Hepatocyte (in vitro differentiated cells): ENCODE results near the gene CABLES2. TPM values are rescaled to one million over a fixed set of nuclear protein-coding genes. Genes with fewer than 3 reads are reported as not detected.

Source experiments
- DNase-seq: peaks from one replicate; pipeline ENCODE4 v3.0.0-alpha.2; 2016; ENCODE audit warnings: low spot score
- H2AFZ ChIP-seq: fragments of 200-600 bp; sonication (generic); 2 replicates; pipeline ENCODE4 v1.6.0; 2016; ENCODE audit warnings: antibody characterized with exemption, mild to moderate bottlenecking
- H3K27ac ChIP-seq: fragments of 200-600 bp; sonication (generic); 2 replicates; pipeline ENCODE4 v1.5.1; 2016; ENCODE audit warnings: mild to moderate bottlenecking
- H3K27me3 ChIP-seq: fragments of 200-600 bp; sonication (generic); 2 replicates; pipeline ENCODE4 v1.6.1; 2016
- H3K36me3 ChIP-seq: fragments of 200-600 bp; sonication (generic); replicated peaks from 2 replicates; pipeline ENCODE4 v1.5.1; 2016; ENCODE audit warnings: low read depth; ENCODE audit not compliant: insufficient read depth
- H3K4me1 ChIP-seq: fragments of 200-600 bp; sonication (generic); 2 replicates; pipeline ENCODE4 v1.5.1; 2016; ENCODE audit warnings: mild to moderate bottlenecking, moderate library complexity; ENCODE audit not compliant: insufficient read depth
- H3K4me2 ChIP-seq: fragments of 200-600 bp; sonication (generic); 2 replicates; pipeline ENCODE4 v1.6.0; 2016
- H3K4me3 ChIP-seq: fragments of 200-600 bp; sonication (generic); 2 replicates; pipeline ENCODE4 v1.5.1; 2016; ENCODE audit warnings: mild to moderate bottlenecking
- H3K79me2 ChIP-seq: fragments of 200-600 bp; sonication (generic); 2 replicates; pipeline ENCODE4 v1.6.0; 2017; ENCODE audit warnings: mild to moderate bottlenecking
- H3K9me2 ChIP-seq: fragments of 200-600 bp; sonication (generic); replicated peaks from 2 replicates; pipeline ENCODE4 v1.6.0; 2017; ENCODE audit warnings: mild to moderate bottlenecking; ENCODE audit not compliant: insufficient read depth
- H3K9me3 ChIP-seq: fragments of 200-600 bp; sonication (generic); 2 replicates; pipeline ENCODE4 v1.5.1; 2016; ENCODE audit warnings: low read depth, mild to moderate bottlenecking
- H4K20me1 ChIP-seq: fragments of 200-600 bp; sonication (generic); 2 replicates; pipeline ENCODE4 v1.6.0; 2016; ENCODE audit warnings: mild to moderate bottlenecking; ENCODE audit not compliant: insufficient read depth, poor library complexity, severe bottlenecking
- CTCF ChIP-seq: fragments of 200-600 bp; sonication (generic); IDR thresholded peaks from 2 replicates; pipeline ENCODE4 v1.5.1; 2016; ENCODE audit warnings: antibody characterized with exemption, mild to moderate bottlenecking; ENCODE audit not compliant: poor library complexity
- EZH2 ChIP-seq: fragments of 200-600 bp; sonication (generic); IDR thresholded peaks from 2 replicates; pipeline ENCODE4 v1.6.1; 2016; ENCODE audit warnings: antibody characterized with exemption, mild to moderate bottlenecking, borderline replicate concordance
- EZH2phosphoT487 ChIP-seq: fragments of 200-600 bp; sonication (generic); IDR thresholded peaks from one replicate; pipeline ENCODE4 v1.6.1; 2018; ENCODE audit warnings: antibody characterized with exemption, mild to moderate bottlenecking, low read depth, moderate library complexity; ENCODE audit not compliant: unreplicated experiment, severe bottlenecking
- WGBS: methylation state at CpG from one replicate; pipeline ENCODE4 v1.1.6; 2016; ENCODE audit warnings: low lambda C conversion rate; ENCODE audit errors: missing lambda C conversion rate; 5-methylcytosine and 5-hydroxymethylcytosine counted together
- polyA plus RNA-seq: library from polyadenylated mRNA; unstranded; fragments of >200 nt; fragmentation: Nextera tagmentation; extraction: Ambion mirVana; gene quantifications from 2 replicates; pipeline ENCODE4 v1.2.1, GENCODE V29; 2016
- total RNA-seq: library from RNA; depleted of rRNA; stranded (reverse); fragments of >200 nt; gene quantifications from 2 replicates; pipeline ENCODE4 v1.2.3, GENCODE V29; 2014

The CABLES2 gene
- total and polyA plus RNA-seq, 2 experiments from 2014 or later: 8.6 to 19.1 TPM

GRCh38 chr20:62393830-62394229 is 13.3 kb downstream of the CABLES2 start:
- 94% methylated on average over 24 of the region's 24 CpGs for WGBS
- no peaks in the 10 kb centered on the region for H3K9me3 ChIP-seq
- no peak overlapping the region for H3K27ac ChIP-seq
- H3K27me3 ChIP-seq: no peaks in the 10 kb centered on the region
- no peak for TF ChIP-seq EZH2phosphoT487
- no peak for TF ChIP-seq CTCF
- TF ChIP-seq EZH2: no peak
- no peak overlapping the region for H2AFZ ChIP-seq
- no peaks in the 10 kb centered on the region for H4K20me1 ChIP-seq
- no peak overlapping the region for H3K4me2 ChIP-seq
- H3K9me2 ChIP-seq: no peaks in the 10 kb centered on the region
- H3K4me3 ChIP-seq: no peak overlapping the region
- no peaks in the 10 kb centered on the region for H3K36me3 ChIP-seq
- no peak for DNase-seq
- peaks cover 5% of the 10 kb centered on the region for H3K79me2 ChIP-seq
- no peaks in the 10 kb centered on the region for H3K4me1 ChIP-seq

GRCh38 chr20:62393335-62393665 is 13.8 kb downstream of the CABLES2 start:
- Histone ChIP-seq H3K36me3 (peaks cover 4% of the 10 kb centered on the region), H2AFZ (no peak overlapping the region), H3K27me3 (no peaks in the 10 kb centered on the region), H3K9me2 (no peaks in the 10 kb centered on the region), H4K20me1 (peaks cover 1% of the 10 kb centered on the region), H3K27ac (no peak overlapping the region), H3K79me2 (peaks cover 10% of the 10 kb centered on the region), H3K4me1 (peaks cover 3% of the 10 kb centered on the region), H3K4me2 (no peak overlapping the region), H3K9me3 (no peaks in the 10 kb centered on the region), H3K4me3 (no peak overlapping the region)
- TF ChIP-seq EZH2phosphoT487: no peak
- no peak for TF ChIP-seq CTCF
- no peak for DNase-seq
- WGBS: 95% methylated on average over 12 of the region's 12 CpGs

- no peak for TF ChIP-seq EZH2
- no peak for TF ChIP-seq CTCF
- TF ChIP-seq EZH2phosphoT487: no peak
- no peak overlapping the region for H2AFZ ChIP-seq
- no peak for DNase-seq
These were observed 14.3 kb downstream of the CABLES2 start for GRCh38 chr20:62392621-62393334.

GRCh38 chr20:62392077-62392418 is 15.0 kb downstream of the CABLES2 start:
- Histone ChIP-seq H3K4me1 (peaks cover 11% of the 10 kb centered on the region), H3K36me3 (peaks cover 7% of the 10 kb centered on the region), H3K9me3 (no peaks in the 10 kb centered on the region), H3K79me2 (peaks cover 23% of the 10 kb centered on the region), H3K9me2 (no peaks in the 10 kb centered on the region), H4K20me1 (peaks cover 11% of the 10 kb centered on the region), H3K27ac (no peak overlapping the region), H3K4me2 (no peak overlapping the region), H3K27me3 (no peaks in the 10 kb centered on the region), H2AFZ (no peak overlapping the region), H3K4me3 (no peak overlapping the region)
- TF ChIP-seq CTCF: no peak
- TF ChIP-seq EZH2: no peak
- TF ChIP-seq EZH2phosphoT487: no peak
- 95% methylated on average over 9 of the region's 10 CpGs for WGBS
- no peak for DNase-seq

More at GRCh38 chr20:62392621-62393334, 14.3 kb downstream of the CABLES2 start:
- Histone ChIP-seq H3K79me2 (peaks cover 15% of the 10 kb centered on the region), H3K4me3 (no peak overlapping the region), H3K4me2 (no peak overlapping the region), H3K9me2 (no peaks in the 10 kb centered on the region), H3K27me3 (no peaks in the 10 kb centered on the region), H3K9me3 (no peaks in the 10 kb centered on the region), H3K27ac (no peak overlapping the region), H4K20me1 (peaks cover 6% of the 10 kb centered on the region), H3K36me3 (peaks cover 7% of the 10 kb centered on the region), H3K4me1 (peaks cover 8% of the 10 kb centered on the region)
- 95% methylated on average over 21 of the region's 21 CpGs for WGBS
